IMR-90 (cell line): ENCODE data around the gene GNG7. TPM values are rescaled to one million over a fixed set of nuclear protein-coding genes. Genes with fewer than 3 reads are reported as not detected.
"Not testable (repeated sequence)": the region's sequence is repeated elsewhere in the genome, so short reads cannot be mapped to it uniquely, and the experiment has no call there.

ENCODE experiments used
- ATAC-seq: fragments of 200-7000 bp; cut with Tn5 transposase; 2 replicates; pipeline ENCODE4 v1.9.1; 2020; ENCODE audit warnings: low read depth, mild to moderate bottlenecking, moderate library complexity
- BruUV-seq: library from RNA; stranded (reverse); fragments of 400-500 nt; replicated peaks from 2 replicates; lab custom pipeline; 2021; lab: Mats Ljungman, UMichigan
- CTCF ChIA-PET: fragments of 300-600 bp; formaldehyde crosslinking; extraction: SDS; loops from one replicate; lab custom pipeline; 2021; ENCODE audit warnings: antibody characterized with exemption; lab: Yijun Ruan, JAX
- POLR2A ChIA-PET: fragments of 300-600 bp; sonication (Branson Sonifier 250); formaldehyde crosslinking; loops from one replicate; lab custom pipeline; 2022; ENCODE audit warnings: antibody characterized with exemption; ENCODE audit not compliant: unreplicated experiment; lab: Charles Lee
- DNase-seq: peaks from one replicate; pipeline ENCODE4 v3.0.0; 2013
- H2AFZ ChIP-seq: replicated peaks from 2 replicates; pipeline ENCODE3; 2013; ENCODE audit warnings: low read length, mild to moderate bottlenecking; ENCODE audit not compliant: poor library complexity
- H2AK5ac ChIP-seq: 2 replicates; pipeline ENCODE4 v1.6.1; 2013; ENCODE audit warnings: low read depth, low read length, inconsistent platforms
- H2AK9ac ChIP-seq: replicated peaks from 2 replicates; pipeline ENCODE3; 2013; ENCODE audit warnings: mild to moderate bottlenecking, low read depth, low read length, moderate library complexity; ENCODE audit not compliant: poor library complexity
- H2BK120ac ChIP-seq: 2 replicates; pipeline ENCODE4 v1.6.1; 2013; ENCODE audit warnings: low read depth, low read length, inconsistent platforms
- H2BK15ac ChIP-seq: 3 replicates; pipeline ENCODE4 v1.6.1; 2013; ENCODE audit warnings: low read depth, low read length, inconsistent platforms
- H2BK20ac ChIP-seq: 2 replicates; pipeline ENCODE4 v1.6.1; 2013; ENCODE audit warnings: low read depth, mild to moderate bottlenecking, inconsistent platforms, low read length, moderate library complexity
- H2BK5ac ChIP-seq: 2 replicates; pipeline ENCODE4 v1.6.1; 2013; ENCODE audit warnings: mild to moderate bottlenecking, low read depth, low read length, inconsistent platforms; ENCODE audit not compliant: poor library complexity, severe bottlenecking
- H3K14ac ChIP-seq: replicated peaks from 2 replicates; pipeline ENCODE4 v1.6.1; 2013; ENCODE audit warnings: low read depth, low read length, inconsistent platforms
- H3K18ac ChIP-seq: 2 replicates; pipeline ENCODE4 v1.6.1; 2013; ENCODE audit warnings: low read depth, low read length, control low read depth
- H3K23ac ChIP-seq: 2 replicates; pipeline ENCODE4 v1.6.1; 2013; ENCODE audit warnings: low read depth, low read length, inconsistent platforms
- H3K27ac ChIP-seq: 2 replicates; pipeline ENCODE4 v1.5.1; 2013; ENCODE audit warnings: mild to moderate bottlenecking, control low read depth, low read length; ENCODE audit not compliant: insufficient read depth
- H3K27me3 ChIP-seq: 2 replicates; pipeline ENCODE4 v1.6.1; 2013; ENCODE audit warnings: low read length; ENCODE audit not compliant: control insufficient read depth, insufficient read depth
- H3K36me3 ChIP-seq: 2 replicates; pipeline ENCODE4 v1.6.1; 2013; ENCODE audit warnings: low read length, mixed read lengths; ENCODE audit not compliant: control insufficient read depth, insufficient read depth
- H3K4ac ChIP-seq: 2 replicates; pipeline ENCODE4 v1.6.1; 2013; ENCODE audit warnings: low read depth, low read length, inconsistent platforms
- H3K4me1 ChIP-seq: 2 replicates; pipeline ENCODE4 v1.6.1; 2013; ENCODE audit warnings: low read length, mixed read lengths; ENCODE audit not compliant: control insufficient read depth, insufficient read depth
- H3K4me2 ChIP-seq: 2 replicates; pipeline ENCODE4 v1.6.1; 2013; ENCODE audit warnings: low read depth, mild to moderate bottlenecking, control low read depth, low read length, moderate library complexity
- H3K4me3 ChIP-seq: 2 replicates; pipeline ENCODE4 v1.5.1; 2013; ENCODE audit warnings: low read depth, mild to moderate bottlenecking, control low read depth, low read length, moderate library complexity; ENCODE audit not compliant: insufficient read depth
- H3K56ac ChIP-seq: 2 replicates; pipeline ENCODE4 v1.6.1; 2013; ENCODE audit warnings: low read length, inconsistent platforms; ENCODE audit not compliant: insufficient read depth; ENCODE audit errors: extremely low read depth
- H3K79me1 ChIP-seq, 2 experiments: 2 replicates each; pipeline ENCODE4 v1.6.1; 2013; ENCODE audit warnings: low read length in 2 of 2, inconsistent platforms in 1 of 2, low read depth in 1 of 2
- H3K9ac ChIP-seq: 2 replicates; pipeline ENCODE4 v1.6.1; 2013; ENCODE audit warnings: low read depth, low read length, control low read depth
- H3K9me1 ChIP-seq: 2 replicates; pipeline ENCODE4 v1.6.1; 2013; ENCODE audit warnings: low read length, inconsistent platforms; ENCODE audit not compliant: insufficient read depth
- H3K9me3 ChIP-seq: 2 replicates; pipeline ENCODE4 v1.6.1; 2013; ENCODE audit warnings: low read length; ENCODE audit not compliant: control insufficient read depth, insufficient read depth
- H4K20me1 ChIP-seq: 2 replicates; pipeline ENCODE4 v1.6.1; 2013; ENCODE audit warnings: low read length, inconsistent platforms; ENCODE audit not compliant: insufficient read depth
- H4K5ac ChIP-seq: 2 replicates; pipeline ENCODE4 v1.6.1; 2013; ENCODE audit warnings: mild to moderate bottlenecking, low read depth, low read length, control low read depth
- H4K8ac ChIP-seq, 2 experiments: 2 replicates each; pipeline ENCODE4 v1.6.1; 2013; ENCODE audit warnings: low read depth in 2 of 2, low read length in 2 of 2, control low read depth in 1 of 2, inconsistent platforms in 1 of 2
- H4K91ac ChIP-seq: 2 replicates; pipeline ENCODE4 v1.6.1; 2013; ENCODE audit warnings: low read depth, low read length, inconsistent platforms; ENCODE audit not compliant: insufficient read depth
- CEBPB ChIP-seq: IDR thresholded peaks from 2 replicates; pipeline ENCODE4 v1.6.1; 2012; ENCODE audit warnings: low read depth, low read length, improper control_type of control experiment
- FOS ChIP-seq: fragments of 150-350 bp; IDR thresholded peaks from 2 replicates; pipeline ENCODE4 v1.6.1; 2016; ENCODE audit warnings: low read depth, low read length
- WGBS, 2 experiments: methylation state at CpG; one replicate each; pipeline versions ENCODE4 v1.1.5 to v1.1.7; 2013; ENCODE audit warnings: missing lambda C conversion rate in 2 of 2; ENCODE audit not compliant: insufficient read length in 1 of 2; ENCODE audit errors: extremely low coverage in 2 of 2; 5-methylcytosine and 5-hydroxymethylcytosine counted together
- dilution Hi-C: fragments of 300-500 bp; cut with HindIII; formaldehyde crosslinking; loops from one replicate; pipeline ENCODE4 v1.14.3; 2018; ENCODE audit warnings: low sequenced_read_pairs; ENCODE audit not compliant: unreplicated experiment
- in situ Hi-C: fragments of 300-500 bp; cut with MboI; formaldehyde crosslinking; loops from 3 replicates; pipeline ENCODE4 v1.14.3; 2019; ENCODE audit warnings: low sequenced_read_pairs, inconsistent platforms, mixed read lengths
- intact Hi-C: fragments of 100-400 bp; cut with micrococcal nuclease; formaldehyde crosslinking; loops from 2 replicates; pipeline ENCODE4 v1.10.0; 2022
- polyA plus RNA-seq, 3 experiments: library from polyadenylated mRNA; depleted of rRNA; stranded (reverse); fragments of >200 nt; gene quantifications; 2 replicates each; pipeline ENCODE4 v1.2.3, GENCODE V29; 2012; ENCODE audit warnings: low replicate concordance in 1 of 3
- total RNA-seq: library from RNA; depleted of rRNA; stranded (reverse); fragments of >200 nt; gene quantifications from 2 replicates; pipeline ENCODE4 v1.2.3, GENCODE V29; 2012

The GNG7 gene
- total and polyA plus RNA-seq, 2 of the 4 experiments (the other 2 are of a cell fraction): under 0.01 to 0.21 TPM

DNA sequence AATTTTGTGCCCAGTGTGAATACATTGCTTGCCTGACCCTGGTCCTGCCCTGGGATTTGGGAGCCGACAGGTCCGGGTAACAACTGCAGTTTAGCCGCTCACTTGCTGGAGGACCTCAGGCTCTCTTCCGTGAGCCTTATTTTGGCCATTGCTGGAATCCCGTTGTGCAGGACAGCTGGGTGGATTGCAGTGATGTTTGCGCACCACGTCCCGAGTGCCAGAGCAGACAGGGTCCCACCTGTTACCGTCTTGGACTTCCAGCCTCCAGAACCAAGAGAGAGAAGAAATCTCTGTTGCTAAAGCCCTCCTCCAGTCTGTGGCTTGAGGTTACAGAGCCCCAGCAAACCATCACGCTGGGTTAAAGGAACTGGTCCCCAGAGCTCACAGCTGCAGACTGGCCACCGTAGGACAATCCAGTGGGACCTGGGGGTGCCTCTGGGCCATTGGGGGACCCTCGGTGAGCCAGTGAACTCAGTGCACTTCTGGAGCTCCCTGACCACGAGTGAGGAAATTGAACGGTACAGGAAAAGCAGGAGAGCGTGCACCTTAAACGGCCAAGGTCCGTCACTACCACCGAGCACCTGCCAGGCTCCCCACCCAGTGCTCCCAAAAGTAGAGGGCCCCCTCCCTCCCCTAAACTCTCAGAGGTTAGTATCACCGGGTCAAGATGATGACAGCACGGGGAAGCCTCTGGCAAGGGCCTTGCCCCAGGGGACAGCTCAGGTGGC, 92.9 kb downstream of the GNG7 start (continued):
- TF ChIP-seq CEBPB (no peak), FOS (no peak)

DNA sequence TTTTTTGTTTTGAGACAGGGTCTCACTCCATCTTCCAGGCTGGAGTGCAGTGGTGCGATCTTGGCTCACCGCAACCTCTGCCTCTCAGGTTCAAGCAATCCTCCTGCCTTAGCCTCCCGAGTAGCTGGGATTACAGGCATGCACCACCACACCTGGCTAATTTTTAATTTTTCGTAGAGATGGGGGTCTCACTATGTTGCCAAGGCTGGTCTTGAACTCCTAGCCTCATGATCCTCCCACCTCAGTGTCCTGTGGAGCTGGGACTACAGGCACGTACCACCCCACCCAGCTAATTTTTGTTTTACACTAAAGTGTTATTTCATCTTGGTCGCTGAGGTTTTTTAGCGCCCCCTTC, 93.5 kb downstream of the GNG7 start:
- CTCF ChIA-PET, H3K56ac ChIP-seq, H3K4me2 ChIP-seq, H2AK9ac ChIP-seq, H4K20me1 ChIP-seq, BruUV-seq, H3K23ac ChIP-seq, H3K36me3 ChIP-seq, in situ Hi-C loops, H2AK5ac ChIP-seq, intact Hi-C loops, H3K9ac ChIP-seq, H3K9me3 ChIP-seq, H3K4me1 ChIP-seq, ATAC-seq, H3K27ac ChIP-seq, H3K14ac ChIP-seq, H3K27me3 ChIP-seq, H2BK120ac ChIP-seq, H3K4me3 ChIP-seq, H2BK5ac ChIP-seq, H3K9me1 ChIP-seq, dilution Hi-C loops, H3K79me1 ChIP-seq, H4K91ac ChIP-seq, H2BK15ac ChIP-seq, H4K8ac ChIP-seq, DNase-seq, H4K5ac ChIP-seq, H3K4ac ChIP-seq, H2AFZ ChIP-seq, H2BK20ac ChIP-seq, H3K18ac ChIP-seq: not testable (repeated sequence)
- 83% methylated on average over 1 of the region's 7 CpGs; no CpG with 5 or more reads in 1 of the 2 experiments for WGBS, 2 experiments
- POLR2A ChIA-PET: interaction anchor here (1.4 kb wide), 1 partner anchor 133 kb away, joined by 6 read pairs; the partner anchor contains the start of gene GADD45B
